SK-MEL-5 (cell line): ENCODE results near the gene ARHGAP42. TPM values are rescaled to one million over a fixed set of nuclear protein-coding genes. Genes with fewer than 3 reads are reported as not detected.
"Not testable (repeated sequence)": the region's sequence is repeated elsewhere in the genome, so short reads cannot be mapped to it uniquely, and the experiment has no call there.

Experiments used
- DNase-seq: peaks from one replicate; pipeline ENCODE4 v3.0.0-alpha.2; 2016; ENCODE audit warnings: low read depth, low spot score
- in situ Hi-C: cut with HindIII; loops from 2 replicates; pipeline ENCODE4 v1.10.0; 2016; ENCODE audit warnings: low sequenced_read_pairs, high pct_unique_total_duplicates, low pct_unique_long_range_greater_than_20kb
- polyA plus RNA-seq, 2 experiments: library from polyadenylated mRNA; depleted of rRNA; stranded (reverse); fragments of >200 nt; gene quantifications; 2 replicates each; pipeline ENCODE4 v1.2.3, GENCODE V29; 2015
- total RNA-seq: library from RNA; depleted of rRNA; stranded (reverse); fragments of >200 nt; shearing (Covaris generic); gene quantifications from 2 replicates; pipeline ENCODE4 v1.2.3, GENCODE V29; 2014; rRNA removed

Gene ARHGAP42
- 18.3 and 19.3 TPM in 2 replicates for total RNA-seq
- 11.6 and 14.3 TPM in 2 replicates for polyA plus RNA-seq (2015; cell fraction: cytosol; rRNA removed)
- 16.8 and 20.6 TPM in 2 replicates for polyA plus RNA-seq (2015; cell fraction: nucleus; rRNA removed)

GRCh38 chr11:100687054-100687629 lies at the start of gene ARHGAP42:
Gene ARHGAP42 (plus strand): TSS chr11:100687288. CDS start chr11:100687679, 391 bp downstream.
- DNase-seq = peak; percentile 62
- in situ Hi-C loops = no loop called here

- in situ Hi-C loops = no loop called here
- DNase-seq = no peak
Observed at GRCh38 chr11:100637706-100638105, 49.4 kb upstream of the ARHGAP42 start.

- DNase-seq = no peak
- in situ Hi-C loops = no loop called here
Observed at GRCh38 chr11:100638648-100639047, 48.4 kb upstream of the ARHGAP42 start.

GRCh38 chr11:100639140-100639539 lies 47.9 kb upstream of the ARHGAP42 start:
- peak; percentile 69 for DNase-seq
- in situ Hi-C loops = no loop called here

- in situ Hi-C loops = no loop called here
Observed at GRCh38 chr11:100640071-100640470, 47.0 kb upstream of the ARHGAP42 start.

GRCh38 chr11:100640646-100641045 lies 46.4 kb upstream of the ARHGAP42 start:
- in situ Hi-C loops = no loop called here
- DNase-seq = no peak

More at GRCh38 chr11:100640071-100640470, 47.0 kb upstream of the ARHGAP42 start:
- no peak for DNase-seq

- no peak for DNase-seq
- in situ Hi-C loops = no loop called here
Observed at GRCh38 chr11:100641456-100641855, 45.6 kb upstream of the ARHGAP42 start.

GRCh38 chr11:100646545-100646944 lies 40.5 kb upstream of the ARHGAP42 start:
- DNase-seq = no peak
- in situ Hi-C loops = no loop called here

- peak; percentile 22 for DNase-seq
- in situ Hi-C loops = no loop called here
Observed at GRCh38 chr11:100647861-100648260, 39.2 kb upstream of the ARHGAP42 start.

GRCh38 chr11:100663583-100663982 lies 23.5 kb upstream of the ARHGAP42 start:
- DNase-seq = no peak
- in situ Hi-C loops = no loop called here

- in situ Hi-C loops = no loop called here
- DNase-seq = no peak
Observed at GRCh38 chr11:100663996-100664395, 23.1 kb upstream of the ARHGAP42 start.

- DNase-seq, in situ Hi-C loops: not testable (repeated sequence)
Observed at GRCh38 chr11:100666816-100667215, 20.3 kb upstream of the ARHGAP42 start.

- DNase-seq = no peak
Observed at GRCh38 chr11:100667449-100667848, 19.6 kb upstream of the ARHGAP42 start.

GRCh38 chr11:100670140-100670539 lies 16.9 kb upstream of the ARHGAP42 start:
- DNase-seq = no peak
- in situ Hi-C loops = no loop called here

More at GRCh38 chr11:100667449-100667848, 19.6 kb upstream of the ARHGAP42 start:
- in situ Hi-C loops = no loop called here

GRCh38 chr11:100671471-100671870 lies 15.6 kb upstream of the ARHGAP42 start:
- DNase-seq = no peak

GRCh38 chr11:100672498-100673033 lies 14.5 kb upstream of the ARHGAP42 start:
- in situ Hi-C loops = no loop called here
- no peak for DNase-seq

More at GRCh38 chr11:100671471-100671870, 15.6 kb upstream of the ARHGAP42 start:
- in situ Hi-C loops = no loop called here

GRCh38 chr11:100673063-100673462 lies 14.0 kb upstream of the ARHGAP42 start:
- in situ Hi-C loops = no loop called here
- DNase-seq = no peak

GRCh38 chr11:100674212-100674611 lies 12.9 kb upstream of the ARHGAP42 start:
- in situ Hi-C loops = no loop called here
- no peak for DNase-seq

GRCh38 chr11:100675115-100675650 lies 11.9 kb upstream of the ARHGAP42 start:
- in situ Hi-C loops = no loop called here
- DNase-seq = no peak
